RCC 7860 (cell line): ENCODE data around the gene ANKLE2.

ENCODE experiments used
- DNase-seq: peaks from one replicate; pipeline ENCODE4 v3.0.0-alpha.2; 2015; ENCODE audit warnings: low spot score
- FAIRE-seq: peaks from 2 replicates; lab custom pipeline; 2012; peaks lifted over from hg19 to GRCh38; lab: Jason Lieb, UNC

The ANKLE2 gene

DNA sequence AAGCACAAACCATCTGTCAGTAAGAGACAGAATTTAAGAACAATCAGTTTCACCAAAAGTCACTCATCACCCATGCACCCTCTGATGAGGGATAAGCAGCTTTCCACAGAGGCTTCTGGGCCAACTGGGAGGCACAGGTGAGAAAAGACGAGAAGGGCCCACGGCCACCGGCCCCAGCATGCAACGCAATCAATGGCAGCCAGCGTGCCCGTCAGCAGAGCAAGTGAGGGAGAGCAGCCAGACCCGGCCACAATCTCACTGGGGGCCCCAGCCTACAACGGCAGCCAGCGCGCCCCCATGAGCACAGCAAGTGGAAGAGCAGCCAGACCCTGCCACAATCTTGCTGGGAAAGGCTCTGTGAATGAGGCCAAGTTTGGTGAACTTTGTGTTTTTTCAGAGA lies 13.3 kb downstream of the ANKLE2 start:
- no peak for DNase-seq
- FAIRE-seq: no peak

GRCh38 chr12:132747896-132748295 lies 13.7 kb downstream of the ANKLE2 start:
- no peak for FAIRE-seq
- DNase-seq: no peak

GRCh38 chr12:132747395-132747794 lies 14.2 kb downstream of the ANKLE2 start:
- FAIRE-seq: no peak
- DNase-seq: no peak

- DNase-seq (no peak), FAIRE-seq (no peak)
Observed at GRCh38 chr12:132746613-132747012, 15.0 kb downstream of the ANKLE2 start.

GRCh38 chr12:132743831-132744230 lies 17.8 kb downstream of the ANKLE2 start:
- DNase-seq (no peak), FAIRE-seq (no peak)

DNA sequence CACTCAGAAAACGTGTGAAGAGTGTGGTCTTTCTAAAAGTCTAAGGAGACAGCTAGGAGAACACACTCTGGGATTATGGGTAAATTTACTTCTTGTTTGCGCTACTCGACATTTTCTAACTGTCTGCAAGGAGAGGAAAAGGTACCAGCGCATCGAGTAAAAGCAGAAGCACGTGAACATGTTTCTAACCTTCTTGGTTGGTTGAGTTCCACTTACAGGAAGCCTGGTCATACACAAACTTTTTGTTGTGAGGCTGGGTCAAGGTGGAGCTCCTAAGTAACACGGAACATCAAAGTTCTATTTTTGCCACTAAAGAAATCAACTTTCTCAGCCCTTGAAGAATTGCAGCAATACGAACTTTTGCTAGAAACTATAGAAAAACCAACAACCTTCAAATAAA lies 20.0 kb downstream of the ANKLE2 start:
- DNase-seq: no peak
- FAIRE-seq: no peak

DNA sequence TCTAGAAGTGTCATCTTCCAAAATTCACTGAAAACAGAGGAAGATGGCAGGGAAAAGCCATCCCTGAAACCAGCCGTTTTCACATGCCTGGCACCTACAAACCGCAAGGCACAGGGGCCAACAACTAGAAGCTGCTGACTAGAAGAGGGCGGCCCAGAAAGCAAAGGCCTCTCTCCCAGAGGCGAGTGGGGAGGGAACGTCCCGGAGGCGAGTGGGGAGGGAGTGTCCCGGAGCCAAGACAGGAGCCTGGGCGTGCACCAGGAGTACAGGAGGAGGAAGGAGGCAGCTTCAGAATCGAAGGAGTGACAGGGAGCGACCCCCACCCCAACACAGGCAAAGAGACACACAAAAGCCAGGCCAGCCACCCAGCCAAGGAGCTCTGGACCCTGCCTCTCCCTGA lies 21.0 kb downstream of the ANKLE2 start:
- no peak for FAIRE-seq

GRCh38 chr12:132740313-132740646 lies 21.4 kb downstream of the ANKLE2 start:
- FAIRE-seq (no peak), DNase-seq (no peak)

More for the DNA sequence above, 21.0 kb downstream of the ANKLE2 start:
- DNase-seq: no peak

DNA sequence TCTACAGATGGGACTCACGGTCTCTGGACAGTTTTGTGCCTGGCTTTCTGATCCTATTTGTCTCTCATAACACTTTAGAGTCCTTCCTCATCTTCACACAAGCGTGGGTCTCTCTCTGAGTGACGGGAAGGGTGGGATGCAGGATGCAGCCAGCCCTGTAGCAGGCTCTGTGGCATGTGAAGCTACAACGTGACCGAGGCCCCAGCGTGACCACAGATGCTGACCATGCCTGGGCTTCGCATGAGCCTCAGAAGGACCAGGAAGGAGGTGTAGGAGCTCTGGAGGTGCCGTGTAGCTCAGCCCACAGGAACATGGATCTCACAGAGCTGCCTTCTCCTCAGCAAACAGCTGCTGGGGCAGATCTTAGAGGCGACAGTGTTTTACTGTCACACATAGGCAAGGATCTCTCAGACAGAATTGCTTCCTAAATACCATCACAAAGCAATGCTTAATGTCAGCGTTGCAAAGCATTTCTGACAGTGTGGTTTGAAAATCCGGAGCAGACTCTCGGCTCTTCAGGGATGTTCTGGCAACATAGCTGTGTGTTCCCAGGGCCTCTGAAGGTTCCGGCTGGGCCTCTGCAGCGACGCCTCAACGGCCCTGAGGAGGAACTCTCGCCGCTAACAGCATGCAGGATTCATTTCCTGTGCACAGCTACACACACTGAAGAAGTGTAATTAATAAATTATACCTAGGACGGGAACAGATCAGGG lies 21.9 kb downstream of the ANKLE2 start:
- FAIRE-seq: no peak

DNA sequence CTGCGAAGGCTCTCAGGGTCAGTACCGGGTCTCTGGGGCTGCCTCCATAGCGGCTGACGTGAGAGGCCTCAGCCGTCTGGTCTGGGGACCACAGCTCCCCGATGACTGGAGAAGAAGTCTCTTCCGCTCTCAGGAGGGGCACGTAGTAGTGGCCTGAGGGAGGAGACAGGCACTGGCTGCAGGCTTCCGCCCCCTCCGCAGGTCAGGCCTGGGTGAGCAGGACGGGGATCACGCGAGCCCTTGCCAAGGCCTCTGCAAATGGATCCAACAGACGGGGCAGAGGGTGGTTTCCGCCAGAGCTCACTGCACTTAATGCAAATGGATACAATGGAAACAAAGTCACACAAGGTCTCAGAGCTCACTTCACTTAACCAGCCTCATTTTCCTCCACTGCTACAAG lies 24.7 kb downstream of the ANKLE2 start:
- no peak for DNase-seq
- FAIRE-seq: no peak

More for the DNA sequence above, 21.9 kb downstream of the ANKLE2 start:
- no peak for DNase-seq

- no peak for DNase-seq
- no peak for FAIRE-seq
Observed at GRCh38 chr12:132736378-132736777, 25.3 kb downstream of the ANKLE2 start.

DNA sequence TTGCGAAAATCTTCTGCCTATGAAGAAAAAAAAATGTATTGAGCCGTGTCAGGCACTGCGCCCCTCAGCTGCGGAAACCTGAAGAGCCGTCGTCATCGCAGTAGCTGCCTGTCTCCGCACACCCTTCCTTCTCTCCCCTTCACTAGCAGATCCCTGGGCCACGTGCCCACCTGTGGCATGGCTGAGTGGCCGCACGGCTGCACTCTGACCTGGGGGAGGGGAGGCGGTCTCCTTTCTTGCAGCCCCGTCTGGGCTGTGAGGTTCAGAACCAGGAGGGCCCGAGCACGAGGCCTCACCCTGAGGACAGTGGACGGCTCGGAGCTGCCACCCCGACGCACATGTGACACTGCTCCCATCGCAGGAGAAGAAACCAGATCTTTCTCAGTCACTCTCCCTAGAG lies 26.1 kb downstream of the ANKLE2 start:
- DNase-seq: no peak
- FAIRE-seq: no peak

DNA sequence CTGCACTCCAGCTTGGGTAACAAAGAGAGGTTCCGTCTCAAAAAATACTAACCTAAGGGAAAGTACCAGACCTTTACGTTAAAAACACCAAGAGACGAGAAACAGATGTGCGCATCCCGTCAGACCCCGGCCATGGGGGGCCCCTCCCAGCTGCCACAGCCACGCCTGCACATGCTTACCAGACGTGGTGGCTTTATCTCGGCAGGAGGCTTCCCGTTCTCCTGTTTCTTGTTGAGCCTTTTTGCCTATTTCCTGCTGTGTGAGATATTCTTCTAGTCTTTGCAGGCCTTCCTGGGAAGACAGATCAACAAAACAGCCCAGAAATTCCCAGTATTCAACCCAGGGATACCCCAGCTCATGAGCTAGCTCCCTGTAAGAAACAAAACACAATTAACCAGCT lies 27.4 kb downstream of the ANKLE2 start:
- FAIRE-seq (no peak), DNase-seq (no peak)

DNA sequence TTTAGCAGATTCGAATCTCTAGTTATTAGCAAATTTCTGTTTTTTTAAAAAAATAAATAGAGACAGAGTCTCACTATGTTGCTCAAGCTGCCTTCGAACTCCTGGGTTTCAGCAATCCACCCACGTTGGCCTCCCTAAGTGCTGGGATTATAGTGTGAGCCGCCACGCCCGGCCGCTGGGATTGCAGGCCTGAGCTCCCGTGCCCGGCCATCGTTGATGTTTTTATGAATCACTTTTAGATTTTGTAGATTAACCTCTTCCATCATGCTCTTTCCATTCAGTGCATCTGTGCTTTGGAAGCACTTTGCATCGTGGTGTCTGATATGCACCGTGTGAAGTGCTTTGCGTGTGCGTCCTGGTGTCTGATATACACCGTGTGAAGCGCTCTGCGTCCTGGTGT lies 30.1 kb downstream of the ANKLE2 start:
- DNase-seq (no peak), FAIRE-seq (no peak)

DNA sequence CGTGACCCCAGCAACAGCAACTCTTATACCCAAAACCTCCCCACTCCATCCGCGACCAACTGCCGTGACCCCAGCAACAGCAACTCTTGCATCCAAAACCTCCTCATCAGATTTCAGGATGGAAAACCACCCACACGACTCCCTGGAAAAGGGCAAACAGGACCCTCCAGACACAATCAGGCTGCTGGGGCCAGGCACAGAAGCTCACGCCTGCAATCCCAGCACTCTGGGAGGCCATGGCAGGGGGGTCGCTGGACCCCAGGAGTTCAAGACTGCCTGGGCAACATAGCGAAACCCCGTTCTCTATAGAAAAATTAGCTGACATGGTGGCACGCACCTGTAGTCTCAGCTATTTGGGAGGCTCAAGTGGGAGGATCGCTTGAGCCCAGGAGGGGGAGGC lies 31.3 kb downstream of the ANKLE2 start:
- no peak for DNase-seq
- FAIRE-seq: no peak

DNA sequence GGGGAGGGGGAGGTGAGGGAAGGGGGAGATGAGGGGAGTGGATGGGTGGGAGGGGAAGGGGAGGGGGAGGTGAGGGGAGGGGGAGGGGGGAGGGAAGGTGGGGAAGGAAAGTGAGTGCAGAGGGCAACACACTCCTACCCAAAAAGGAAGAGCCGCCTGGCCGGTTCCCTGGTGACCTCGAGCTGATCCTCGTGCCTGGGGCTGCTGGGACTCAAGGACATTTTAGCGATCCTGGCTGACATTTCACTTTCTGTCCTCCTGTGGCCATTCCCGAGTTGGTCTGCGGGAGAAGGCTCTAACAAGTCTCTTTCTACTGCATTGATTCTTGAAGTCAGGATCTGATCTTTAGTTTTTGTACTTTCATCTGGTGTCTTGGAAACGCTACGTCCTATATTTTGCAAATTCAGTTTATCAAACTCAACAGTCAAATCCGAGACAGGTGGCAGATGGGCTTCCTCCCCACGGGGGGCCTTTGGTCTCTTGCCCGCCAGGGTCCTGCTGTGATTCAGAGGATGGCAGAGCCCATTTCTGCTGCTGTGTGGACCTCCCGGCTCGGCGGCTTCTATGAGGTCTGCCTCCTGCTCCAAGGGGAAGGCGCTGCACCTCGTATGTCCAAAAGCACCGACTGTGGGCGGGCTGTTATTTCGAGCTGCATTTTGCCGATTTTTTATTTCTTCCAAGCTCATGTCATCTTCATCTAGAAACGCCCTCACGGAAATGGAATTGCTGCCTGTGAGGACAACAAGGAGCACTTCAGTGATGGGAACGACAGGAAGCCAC lies 31.9 kb downstream of the ANKLE2 start:
- DNase-seq (no peak), FAIRE-seq (no peak)

- FAIRE-seq: no peak
- no peak for DNase-seq
Observed at GRCh38 chr12:132728502-132728901, 33.1 kb downstream of the ANKLE2 start.

DNA sequence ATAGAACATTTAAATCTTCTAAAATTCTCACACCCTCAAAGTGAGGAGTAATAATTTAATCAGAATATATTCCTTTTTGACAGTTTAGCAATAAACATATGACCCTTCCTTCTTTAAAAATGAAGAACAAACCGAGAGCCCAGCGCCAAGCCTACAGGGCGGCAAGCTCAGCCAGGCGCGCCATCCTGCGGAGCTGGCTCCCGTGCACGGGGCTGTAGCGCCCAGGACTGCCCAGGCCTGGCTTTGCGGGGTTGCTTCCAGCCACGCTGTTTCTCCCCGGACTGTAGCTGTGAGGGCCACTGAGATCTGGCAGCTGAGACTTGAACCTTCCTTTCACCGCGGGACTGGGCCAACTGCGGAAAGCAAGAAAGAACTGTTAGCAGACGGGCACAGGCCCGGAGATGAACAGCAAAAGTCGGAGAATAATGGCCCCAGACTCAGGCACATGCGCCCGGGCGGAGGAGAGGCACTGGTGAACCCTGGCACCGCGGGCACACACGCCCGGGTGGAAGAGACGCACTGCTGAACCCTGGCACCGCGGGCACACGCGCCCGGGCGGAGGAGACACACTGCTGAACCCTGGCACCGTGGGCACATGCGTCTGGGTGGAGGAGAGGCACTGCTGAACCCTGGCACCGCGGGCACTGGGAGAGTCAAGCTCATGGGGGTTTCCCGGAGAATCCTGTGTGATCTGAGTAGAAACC lies 34.4 kb downstream of the ANKLE2 start:
- FAIRE-seq: no peak
- no peak for DNase-seq

GRCh38 chr12:132726386-132726785 lies 35.2 kb downstream of the ANKLE2 start:
- DNase-seq (no peak), FAIRE-seq (no peak)

DNA sequence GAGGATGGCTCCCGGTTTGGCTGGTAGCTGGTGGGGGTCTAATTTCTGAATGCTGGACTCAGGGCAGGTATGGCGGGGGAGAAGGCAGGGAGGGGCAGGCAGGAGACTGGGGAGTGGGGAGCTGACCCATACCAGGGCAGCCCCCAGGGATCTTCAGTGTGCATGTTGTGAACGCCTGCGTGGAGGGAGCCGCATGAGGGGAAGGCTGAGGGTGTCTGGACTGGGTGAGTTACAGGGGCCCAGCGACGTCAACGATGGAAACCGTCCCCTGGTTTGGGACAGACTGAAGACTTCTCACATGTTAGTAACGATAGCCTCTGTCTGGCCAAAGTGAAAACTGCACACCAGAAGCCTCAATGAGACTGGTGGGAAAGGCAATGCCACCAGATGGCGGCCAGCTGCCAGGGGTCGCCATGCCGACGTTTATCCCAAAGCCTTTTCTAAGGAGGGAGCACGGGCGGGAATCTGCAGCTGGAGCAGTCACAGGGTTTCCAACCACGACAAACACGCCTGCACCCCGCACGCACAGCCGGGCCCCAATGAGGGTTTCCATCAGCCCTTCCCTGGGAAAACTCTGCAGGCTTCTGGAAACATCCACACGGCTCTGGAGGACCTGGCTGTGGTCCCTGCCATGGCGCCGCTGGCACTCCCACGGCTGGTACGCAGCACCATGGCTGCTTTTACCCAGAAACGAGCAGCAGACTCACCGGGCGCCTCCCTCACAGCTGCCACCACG lies 37.0 kb downstream of the ANKLE2 start:
- DNase-seq (no peak), FAIRE-seq (no peak)

GRCh38 chr12:132723764-132724140 lies 37.9 kb downstream of the ANKLE2 start:
- FAIRE-seq: no peak
- DNase-seq: no peak
